ENCODE data around the gene SPAG17. TPM values are rescaled to one million over a fixed set of nuclear protein-coding genes. Genes with fewer than 3 reads are reported as not detected.
A peak's percentile ranks its signal among the peaks of the same experiment; 100 is the strongest.

The SPAG17 gene
- total and polyA plus RNA-seq, 2 of the 13 experiments (the other 11 are each of a cell fraction or from before 2014, with no cell fraction given): not detected

- TF ChIP-seq THAP9 (CRISPR knock-in tag; IDR thresholded peaks at IDR 0.05; ENCODE audit: borderline replicate concordance) (no peak), ZBED4 (CRISPR knock-in tag; IDR thresholded peaks at IDR 0.05; ENCODE audit: borderline replicate concordance) (no peak), CAMTA2 (CRISPR knock-in tag; IDR thresholded peaks at IDR 0.05; ENCODE audit: borderline replicate concordance) (no peak), HHEX (CRISPR knock-in tag; IDR thresholded peaks at IDR 0.05) (no peak), MXD1 (CRISPR knock-in tag; IDR thresholded peaks at IDR 0.05) (no peak), TMF1 (CRISPR knock-in tag; IDR thresholded peaks at IDR 0.05; ENCODE audit: low read depth) (0 out of 2 replicates have a peak, but pooled peaks have one; percentile 22), ZFP62 (CRISPR knock-in tag; IDR thresholded peaks at IDR 0.05) (no peak), TEF (CRISPR knock-in tag; IDR thresholded peaks at IDR 0.05) (no peak), ARID2 (CRISPR knock-in tag; IDR thresholded peaks at IDR 0.05; ENCODE audit: borderline replicate concordance) (peak; percentile 27; the same call in 1 of the 2 replicates), TAF15 (IDR thresholded peaks at IDR 0.05; ENCODE audit: low read depth, low read length, poor library complexity, severe bottlenecking) (no peak)
Measured at GRCh38 chr1:117930173-117930447, 254.9 kb downstream of the SPAG17 start (continued).
